Prostate gland (tissue), 2 donors: ENCODE measurements around the gene KCNK13.

ENCODE experiments used
- CTCF ChIP-seq, 4 experiments: fragments of 200-600 bp in 2 of 4; fragments of 450-650 bp in 2 of 4; sonication (generic) in 2 of 4; IDR thresholded peaks; 1 replicate in 3 of 4; 2 replicates in 1 of 4; pipeline ENCODE4 v1.5.1; 2016 to 2019; ENCODE audit warnings: antibody characterized with exemption in 4 of 4, mild to moderate bottlenecking in 2 of 4, moderate library complexity in 2 of 4
- POLR2AphosphoS5 ChIP-seq: sonication (generic); formaldehyde crosslinking; IDR thresholded peaks from one replicate; pipeline ENCODE4 v1.6.1; 2017; ENCODE audit warnings: antibody characterized with exemption

DNA sequence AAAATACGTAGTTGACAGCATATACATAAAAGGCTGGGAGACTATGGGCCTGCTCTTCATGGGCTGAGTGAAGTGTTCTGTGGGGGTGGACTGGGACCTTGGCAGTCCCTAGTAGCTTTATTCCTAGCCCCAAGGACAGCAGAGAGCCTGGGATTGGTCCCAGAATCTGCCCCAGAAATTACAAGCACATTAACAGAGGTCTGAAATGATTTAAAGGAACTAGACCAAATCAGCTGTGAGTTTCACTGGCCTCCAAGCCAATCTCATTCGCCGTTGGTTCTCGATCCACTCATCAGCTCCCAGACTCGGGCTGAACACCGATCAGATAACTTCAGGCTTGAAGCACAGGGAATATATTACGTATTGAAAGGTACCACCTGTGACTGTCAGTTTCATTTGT is 117.6 kb downstream of the KCNK13 start:
- no peak for TF ChIP-seq CTCF (IDR thresholded peaks at IDR 0.05)
- no peak for TF ChIP-seq POLR2AphosphoS5
